NT2/D1 (cell line): ENCODE measurements around the gene RNF39.

Experiments
- YY1 ChIP-seq: IDR thresholded peaks from 2 replicates; pipeline ENCODE4 v1.6.1; 2011; ENCODE audit not compliant: insufficient read length, insufficient read depth
- ZNF274 ChIP-seq: IDR thresholded peaks from 2 replicates; pipeline ENCODE4 v1.6.1; 2011; ENCODE audit warnings: mild to moderate bottlenecking, low read depth, low read length

- TF ChIP-seq ZNF274 = no peak
- no peak for TF ChIP-seq YY1
Observed at GRCh38 chr6:30066577-30067459, 8.8 kb downstream of the RNF39 start, which contains the start of gene PPP1R11.
